A172 (cell line): ENCODE data around the gene CLN5. TPM values are rescaled to one million over a fixed set of nuclear protein-coding genes. Genes with fewer than 3 reads are reported as not detected.

Source experiments
- DNase-seq: peaks from one replicate; pipeline ENCODE4 v3.0.0-alpha.2; 2015; ENCODE audit warnings: low spot score
- total RNA-seq: library from RNA; depleted of rRNA; stranded (reverse); fragments of >200 nt; shearing (Covaris generic); gene quantifications from 2 replicates; pipeline ENCODE4 v1.2.3, GENCODE V29; 2014

CLN5 gene
- total RNA-seq, 1 experiment from 2014 or later, result 18.7 TPM

DNA sequence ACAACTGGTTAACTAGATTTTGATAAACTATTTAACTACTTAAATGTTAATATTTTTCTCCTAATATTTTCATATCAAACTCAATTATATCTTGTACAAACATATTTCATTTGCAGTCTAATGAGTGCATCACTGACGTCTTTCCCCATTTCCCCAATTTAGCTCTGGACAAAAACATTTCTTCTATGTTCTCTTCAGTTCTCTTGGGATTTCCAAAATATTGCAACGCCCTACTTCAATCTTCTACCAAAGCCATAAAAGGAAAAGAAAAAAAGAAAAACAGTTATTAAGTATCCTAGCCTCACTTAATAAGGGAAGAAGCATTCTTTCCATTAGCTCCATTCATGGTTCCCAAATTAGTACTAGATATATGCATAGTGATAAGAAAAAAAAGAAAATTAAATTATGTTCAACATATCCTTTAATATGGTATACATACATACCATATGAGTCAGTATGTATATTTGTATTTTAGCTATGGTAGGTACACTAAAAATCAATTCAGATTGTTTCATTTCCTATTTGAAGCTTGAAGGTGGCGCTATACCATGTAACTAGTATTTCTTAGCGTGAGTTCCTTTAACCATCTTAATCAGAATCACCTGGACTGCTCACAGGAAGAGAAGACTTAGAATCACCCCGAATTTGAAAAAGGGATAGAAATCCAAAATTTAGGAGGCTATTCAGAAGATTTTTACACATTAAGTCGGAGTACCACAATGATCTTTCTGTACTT, 25.2 kb downstream of the CLN5 start:
- no peak for DNase-seq

GRCh38 chr13:77019756-77020155, 27.9 kb downstream of the CLN5 start:
- DNase-seq, result no peak

GRCh38 chr13:77022341-77022740, 30.5 kb downstream of the CLN5 start:
- no peak for DNase-seq

- peak; percentile 54 for DNase-seq
These were observed 34.5 kb downstream of the CLN5 start for GRCh38 chr13:77026255-77026860.

GRCh38 chr13:77026861-77027621, 35.2 kb downstream of the CLN5 start, which contains the start of gene FBXL3:
Gene FBXL3 (minus strand): TSS chr13:77027159. CDS start chr13:77021860, 5,299 bp downstream.
- peak; percentile 73 for DNase-seq

DNA sequence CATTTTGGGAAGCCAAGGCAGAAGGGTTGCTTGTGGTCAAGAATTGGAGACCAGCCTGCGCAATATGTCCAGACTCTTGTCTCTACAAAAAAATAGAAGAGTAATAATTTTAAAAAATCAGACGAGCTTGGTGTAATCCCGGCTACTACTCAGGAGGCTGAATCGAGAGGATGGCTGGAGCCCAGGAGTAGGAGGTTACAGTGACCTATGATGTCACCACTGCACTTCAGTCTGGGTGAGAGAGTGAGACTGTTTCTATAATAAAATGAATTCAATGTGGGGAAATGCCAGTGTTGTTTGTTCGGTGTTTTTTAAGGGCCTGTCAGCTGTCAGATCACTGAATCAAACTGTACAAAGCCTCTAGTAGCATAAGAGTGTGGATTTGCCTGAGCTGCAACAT, 36.3 kb downstream of the CLN5 start:
- DNase-seq, result peak; percentile 40

DNA sequence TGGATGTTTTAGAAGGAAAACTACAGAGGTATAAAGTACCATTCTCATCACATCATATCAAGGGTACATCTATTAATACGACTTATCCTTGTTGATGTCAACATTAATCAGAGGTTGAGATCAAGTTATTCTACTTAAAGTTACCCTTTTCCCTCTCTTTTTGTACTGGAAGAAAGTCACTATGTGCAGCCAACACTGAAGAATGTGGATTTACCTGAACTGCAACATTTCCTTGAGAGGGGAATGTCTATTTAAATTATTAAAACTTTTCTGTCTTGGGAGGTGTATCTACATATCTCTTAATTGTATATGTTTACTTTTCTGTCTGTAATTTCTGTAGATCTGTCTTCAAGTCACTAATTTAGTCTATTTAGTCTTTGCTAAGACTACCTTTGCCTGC, 37.6 kb downstream of the CLN5 start:
- DNase-seq, result no peak

- no peak for DNase-seq
These were observed 39.9 kb downstream of the CLN5 start for GRCh38 chr13:77031656-77032243.

GRCh38 chr13:77033717-77034302, 41.9 kb downstream of the CLN5 start:
- no peak for DNase-seq

DNA sequence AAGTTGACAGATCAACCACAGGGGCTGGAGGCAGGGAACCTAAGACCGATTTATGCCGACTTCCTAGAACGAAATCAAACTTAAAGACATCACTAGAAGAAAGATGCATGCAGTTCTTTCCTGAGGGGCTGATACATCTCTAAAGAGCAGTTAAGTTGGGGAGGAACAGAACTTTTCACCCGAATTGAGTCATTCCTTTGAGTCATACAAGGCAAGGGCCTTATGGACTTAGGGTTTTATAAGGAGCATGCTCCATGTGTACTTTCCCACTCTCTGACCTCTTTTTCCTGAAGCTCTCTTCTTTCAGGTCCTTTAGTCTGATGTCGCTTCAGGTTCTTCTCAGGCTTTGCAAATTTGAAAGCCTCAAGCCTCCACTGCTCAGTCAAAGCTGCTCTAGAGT, 43.0 kb downstream of the CLN5 start:
- DNase-seq, result peak; percentile 6

GRCh38 chr13:77036279-77036678, 44.4 kb downstream of the CLN5 start:
- DNase-seq, result no peak

DNA sequence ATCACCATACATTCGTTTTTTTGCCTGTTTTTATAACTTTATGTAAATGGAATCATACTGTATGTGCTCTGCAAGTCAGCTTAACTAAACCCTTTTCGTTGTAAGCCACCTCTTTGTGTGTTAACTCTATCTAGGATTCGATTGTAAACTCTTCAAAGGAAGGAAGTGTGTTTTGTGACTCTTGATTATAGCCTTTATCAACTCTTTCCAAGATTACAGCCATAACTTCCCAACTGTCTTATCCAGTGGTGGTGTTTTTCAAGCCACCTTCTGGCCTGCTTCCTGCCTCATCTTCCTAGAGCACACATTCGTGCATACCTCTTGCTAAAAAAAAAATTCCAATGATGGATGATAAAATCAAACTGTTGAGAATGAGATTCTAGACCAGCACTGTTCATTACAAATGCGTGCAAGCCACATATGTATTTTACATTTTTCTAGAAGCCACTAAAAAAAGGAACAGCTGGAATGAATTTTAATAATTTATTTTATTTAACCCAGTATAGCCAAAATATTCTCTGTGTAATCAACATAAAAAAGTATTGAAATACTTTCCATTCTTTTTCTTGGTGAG, 47.1 kb downstream of the CLN5 start:
- no peak for DNase-seq

DNA sequence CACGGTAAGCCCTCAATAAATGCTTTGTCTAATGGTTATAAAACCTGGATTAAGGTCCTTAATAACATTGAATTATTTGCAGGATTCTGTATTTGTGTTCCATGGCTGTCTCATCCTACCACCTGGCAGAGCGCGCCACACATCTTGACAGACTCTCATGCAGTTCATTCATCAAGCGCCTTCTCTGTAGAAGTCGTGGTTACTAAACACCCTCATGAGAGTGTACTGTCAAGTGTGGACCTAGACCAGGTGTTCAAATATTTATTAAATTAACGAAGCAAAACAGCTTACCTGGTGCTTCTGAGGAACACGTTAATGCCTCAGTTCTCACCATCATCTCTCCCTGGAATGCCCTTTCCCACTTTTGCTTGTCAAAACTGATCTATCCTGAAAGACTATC, 48.2 kb downstream of the CLN5 start:
- DNase-seq, result no peak

DNA sequence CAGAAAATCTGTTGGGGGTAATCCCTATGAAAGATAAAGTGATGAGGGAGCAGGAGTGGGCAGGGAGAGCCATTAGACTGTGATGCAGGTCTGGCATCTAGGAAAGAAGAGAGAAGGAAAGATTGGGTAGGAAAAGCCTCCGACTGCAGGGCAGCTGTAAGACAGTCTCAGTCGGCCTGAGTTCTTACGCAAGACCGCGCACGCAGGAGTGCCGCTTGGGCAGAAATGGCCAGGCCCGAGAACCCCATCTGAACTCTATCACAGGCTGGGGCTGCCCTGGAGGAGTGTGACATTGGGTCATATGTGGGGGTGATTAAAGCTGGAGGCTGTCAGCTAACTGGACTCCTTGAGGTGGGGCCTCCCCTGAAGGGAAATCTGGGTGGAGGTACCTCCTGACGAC, 49.0 kb downstream of the CLN5 start:
- no peak for DNase-seq

GRCh38 chr13:77042566-77043177, 50.8 kb downstream of the CLN5 start:
- DNase-seq, result peak; percentile 22

GRCh38 chr13:77047649-77048343, 55.9 kb downstream of the CLN5 start:
- no peak for DNase-seq

DNA sequence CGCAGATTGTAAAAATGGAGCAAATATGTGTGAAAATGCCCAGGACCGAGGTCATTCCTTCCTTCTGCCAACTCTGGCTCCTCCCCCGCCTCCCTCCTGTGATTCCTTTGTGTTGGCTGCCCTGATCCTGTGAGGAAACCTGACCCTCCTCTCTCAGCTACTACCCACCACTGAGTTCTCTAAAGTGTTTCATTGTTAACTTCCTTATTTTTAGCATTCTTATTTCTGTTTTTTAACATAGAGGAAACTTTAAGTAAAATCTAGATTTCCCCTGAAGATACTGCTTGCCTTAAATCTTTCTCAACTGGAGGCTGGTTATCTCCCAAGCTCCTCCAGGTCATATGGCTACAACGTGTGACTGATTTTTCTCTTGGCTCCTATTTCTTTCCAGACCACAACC, 56.8 kb downstream of the CLN5 start:
- DNase-seq, result no peak

DNA sequence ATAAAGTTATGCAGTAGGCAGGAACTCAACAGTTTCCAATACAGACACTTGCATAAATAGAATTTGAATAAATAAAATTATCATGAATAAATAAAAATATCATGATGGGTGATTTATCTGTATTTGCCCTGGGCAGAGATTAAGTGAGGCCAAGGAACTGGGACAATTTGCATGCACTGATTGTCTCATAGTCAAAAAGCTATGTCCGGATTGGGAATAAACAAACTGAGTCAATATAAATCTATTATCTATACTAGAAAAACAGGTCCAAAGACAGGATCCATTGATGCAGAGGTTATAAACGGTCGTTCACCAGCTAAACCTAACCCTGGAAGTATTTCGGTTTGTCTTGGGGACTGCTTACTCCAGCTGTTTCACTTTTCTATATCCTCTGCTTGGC, 61.3 kb downstream of the CLN5 start:
- DNase-seq, result no peak
